ENCODE results near the gene NUP210L. TPM values are rescaled to one million over a fixed set of nuclear protein-coding genes. Genes with fewer than 3 reads are reported as not detected.
"Not testable (repeated sequence)": the region's sequence is repeated elsewhere in the genome, so short reads cannot be mapped to it uniquely, and the experiment has no call there.

The NUP210L gene
- total and polyA plus RNA-seq, 7 donors = under 0.01 to 0.01 (median under 0.01) TPM; not detected in 4

DNA sequence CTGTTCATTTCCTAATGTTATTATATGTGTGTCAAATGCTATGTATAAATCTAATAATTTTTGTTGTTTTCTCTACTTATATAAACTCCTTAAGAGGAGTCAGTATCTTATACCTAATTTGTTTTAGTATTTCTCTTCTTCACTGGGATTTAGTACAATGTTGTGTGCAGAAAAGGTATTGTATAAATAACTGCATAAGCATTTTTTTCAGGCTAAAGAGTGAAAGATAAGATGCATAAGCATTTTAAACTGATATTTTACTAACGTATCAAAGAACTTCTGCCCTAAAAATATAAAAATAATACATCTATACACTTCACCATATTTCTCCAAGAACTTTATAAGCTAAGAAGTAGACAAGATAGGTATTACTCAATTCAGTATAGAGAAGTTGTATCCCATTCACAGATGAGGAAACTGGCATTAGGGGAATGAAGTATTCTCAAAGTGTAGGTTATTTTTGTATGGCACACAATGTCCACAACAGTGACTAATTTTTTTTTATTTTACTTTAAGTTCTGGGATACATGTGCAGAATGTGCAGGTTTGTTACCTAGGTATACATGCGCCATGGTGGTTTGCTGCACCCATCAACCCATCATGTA, 59.3 kb downstream of the NUP210L start:
- Histone ChIP-seq H3K27me3 (no peaks in the 10 kb centered on the region), H3K27ac (no peak overlapping the region), H3K4me1 (no peaks in the 10 kb centered on the region), H3K9me3 (no peaks in the 10 kb centered on the region), H3K36me3 (no peaks in the 10 kb centered on the region), H3K4me3 (no peak overlapping the region)
- TF ChIP-seq EP300 (IDR thresholded peaks at IDR 0.05) (no peak), POLR2AphosphoS5 (IDR thresholded peaks at IDR 0.05) (no peak), POLR2A (IDR thresholded peaks at IDR 0.05) (no peak)
- TF ChIP-seq, protein P1, sequence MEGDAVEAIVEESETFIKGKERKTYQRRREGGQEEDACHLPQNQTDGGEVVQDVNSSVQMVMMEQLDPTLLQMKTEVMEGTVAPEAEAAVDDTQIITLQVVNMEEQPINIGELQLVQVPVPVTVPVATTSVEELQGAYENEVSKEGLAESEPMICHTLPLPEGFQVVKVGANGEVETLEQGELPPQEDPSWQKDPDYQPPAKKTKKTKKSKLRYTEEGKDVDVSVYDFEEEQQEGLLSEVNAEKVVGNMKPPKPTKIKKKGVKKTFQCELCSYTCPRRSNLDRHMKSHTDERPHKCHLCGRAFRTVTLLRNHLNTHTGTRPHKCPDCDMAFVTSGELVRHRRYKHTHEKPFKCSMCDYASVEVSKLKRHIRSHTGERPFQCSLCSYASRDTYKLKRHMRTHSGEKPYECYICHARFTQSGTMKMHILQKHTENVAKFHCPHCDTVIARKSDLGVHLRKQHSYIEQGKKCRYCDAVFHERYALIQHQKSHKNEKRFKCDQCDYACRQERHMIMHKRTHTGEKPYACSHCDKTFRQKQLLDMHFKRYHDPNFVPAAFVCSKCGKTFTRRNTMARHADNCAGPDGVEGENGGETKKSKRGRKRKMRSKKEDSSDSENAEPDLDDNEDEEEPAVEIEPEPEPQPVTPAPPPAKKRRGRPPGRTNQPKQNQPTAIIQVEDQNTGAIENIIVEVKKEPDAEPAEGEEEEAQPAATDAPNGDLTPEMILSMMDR (IDR thresholded peaks at IDR 0.05) = no peak
- intact Hi-C loops (cut with DNase I) = no loop called here
- 49 to 95% methylated on average over 2 of the region's 2 CpGs for whole genome bisulfite sequencing, 2 donors
- no peak for DNase-seq

DNA sequence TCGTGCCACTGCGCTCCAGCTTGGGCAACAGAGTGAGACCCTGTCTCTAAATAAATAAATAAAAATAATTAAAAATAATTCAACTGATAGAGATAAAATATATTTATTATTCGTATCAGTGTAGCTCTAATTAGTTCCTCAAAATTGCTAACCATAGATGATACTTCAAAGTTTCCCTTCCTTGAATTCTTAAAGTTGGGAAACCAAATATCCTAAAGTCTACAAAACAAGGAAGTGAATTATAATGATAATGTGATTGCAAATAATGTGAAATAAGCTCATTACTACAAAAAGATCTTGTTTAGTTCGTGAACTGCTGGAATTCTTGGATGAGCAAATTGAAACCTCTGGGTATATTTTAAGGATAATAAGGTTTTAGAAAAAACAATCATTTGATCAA, 60.5 kb downstream of the NUP210L start:
- intact Hi-C loops (cut with DNase I) = no loop called here
- TF ChIP-seq, protein P1 (IDR thresholded peaks at IDR 0.05) = no peak
- TF ChIP-seq POLR2AphosphoS5 (IDR thresholded peaks at IDR 0.05) (no peak), POLR2A (IDR thresholded peaks at IDR 0.05) (no peak), EP300 (IDR thresholded peaks at IDR 0.05) (no peak)
- Histone ChIP-seq H3K27ac (no peak overlapping the region), H3K36me3 (no peaks in the 10 kb centered on the region), H3K9me3 (no peaks in the 10 kb centered on the region), H3K4me3 (no peak overlapping the region), H3K27me3 (no peaks in the 10 kb centered on the region), H3K4me1 (no peaks in the 10 kb centered on the region)
- 91 to 93% methylated on average over 4 of the region's 4 CpGs for WGBS, 2 donors
- DNase-seq = no peak

DNA sequence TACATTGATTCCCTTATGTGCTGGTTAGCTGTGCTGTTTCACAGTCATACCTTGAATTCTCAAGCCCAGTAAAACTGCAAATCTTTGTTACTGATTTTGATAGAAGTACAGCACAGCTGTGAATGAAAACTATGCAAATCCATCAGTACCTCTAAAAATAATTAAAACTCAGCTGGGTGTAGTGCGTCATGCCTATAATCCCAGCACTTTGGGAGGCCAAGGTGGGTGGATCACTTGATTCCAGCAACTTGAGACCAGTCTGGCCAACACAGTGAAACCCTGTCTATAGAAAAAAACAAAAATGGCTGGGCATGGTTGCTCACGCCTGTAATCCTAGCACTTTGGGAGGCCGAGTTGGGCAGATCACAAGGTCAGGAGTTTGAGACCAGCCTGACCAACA, 61.2 kb downstream of the NUP210L start:
- no peak overlapping the region for H3K27ac ChIP-seq
- WGBS, 2 donors = 88 to 91% methylated on average over 3 of the region's 3 CpGs
- no peaks in the 10 kb centered on the region for H3K4me1 ChIP-seq
- H3K4me3 ChIP-seq = no peak overlapping the region
- H3K27me3 ChIP-seq = no peaks in the 10 kb centered on the region
- intact Hi-C loops (cut with DNase I) = no loop called here
- H3K36me3 ChIP-seq = no peaks in the 10 kb centered on the region
- H3K9me3 ChIP-seq = no peaks in the 10 kb centered on the region
- TF ChIP-seq POLR2A (IDR thresholded peaks at IDR 0.05) (no peak), EP300 (IDR thresholded peaks at IDR 0.05) (no peak)
- no peak for DNase-seq

DNA sequence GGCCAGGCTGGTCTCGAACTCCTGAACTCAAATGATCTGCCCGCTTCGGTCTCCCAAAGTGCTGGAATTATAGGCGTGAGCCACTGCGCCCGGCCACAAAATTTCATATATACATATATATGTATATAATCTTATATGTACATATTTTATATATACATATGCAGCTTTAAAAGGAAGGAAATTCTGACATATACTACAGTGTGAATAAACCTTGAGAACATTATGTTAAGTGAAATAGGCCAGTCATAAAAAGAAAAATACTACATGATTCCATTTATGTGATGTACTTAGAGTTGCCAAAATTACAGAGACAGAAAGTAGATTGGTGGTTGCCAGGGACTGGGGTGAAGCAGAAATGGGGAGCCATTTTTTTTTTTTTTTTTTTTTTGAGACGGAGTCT, 63.2 kb downstream of the NUP210L start:
- no peak for DNase-seq
- intact Hi-C loops (cut with DNase I) = no loop called here
- WGBS, 2 donors = 93 to 96% methylated on average over 7 of the region's 7 CpGs

DNA sequence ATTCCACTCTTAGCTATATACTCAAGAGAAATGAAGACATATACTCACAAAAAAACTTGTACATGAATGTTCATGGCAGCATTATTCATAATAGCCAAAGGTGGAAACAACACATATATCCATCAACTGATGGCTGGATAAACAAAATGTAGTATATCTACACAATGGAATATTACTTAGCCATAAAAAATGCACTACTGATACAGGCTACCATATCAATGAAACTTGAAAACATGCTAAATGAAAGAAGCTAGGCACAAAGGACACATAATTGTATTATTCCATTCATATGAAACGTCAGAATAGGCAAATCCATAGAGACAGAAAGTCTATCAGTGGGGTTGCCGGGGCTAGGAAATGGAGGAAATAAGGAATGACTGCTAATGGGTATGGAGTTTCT, 67.3 kb downstream of the NUP210L start:
- WGBS, 2 donors = 81 to 85% methylated on average over 2 of the region's 2 CpGs

More for the DNA sequence above, 63.2 kb downstream of the NUP210L start:
- TF ChIP-seq EP300 (IDR thresholded peaks at IDR 0.05) (no peak), POLR2A (IDR thresholded peaks at IDR 0.05) (no peak), POLR2AphosphoS5 (IDR thresholded peaks at IDR 0.05) (no peak)
- TF ChIP-seq, protein P1 (IDR thresholded peaks at IDR 0.05) = no peak
- Histone ChIP-seq H3K27me3 (no peaks in the 10 kb centered on the region), H3K36me3 (no peaks in the 10 kb centered on the region), H3K4me3 (no peak overlapping the region), H3K9me3 (no peaks in the 10 kb centered on the region), H3K4me1 (no peaks in the 10 kb centered on the region), H3K27ac (no peak overlapping the region)

DNA sequence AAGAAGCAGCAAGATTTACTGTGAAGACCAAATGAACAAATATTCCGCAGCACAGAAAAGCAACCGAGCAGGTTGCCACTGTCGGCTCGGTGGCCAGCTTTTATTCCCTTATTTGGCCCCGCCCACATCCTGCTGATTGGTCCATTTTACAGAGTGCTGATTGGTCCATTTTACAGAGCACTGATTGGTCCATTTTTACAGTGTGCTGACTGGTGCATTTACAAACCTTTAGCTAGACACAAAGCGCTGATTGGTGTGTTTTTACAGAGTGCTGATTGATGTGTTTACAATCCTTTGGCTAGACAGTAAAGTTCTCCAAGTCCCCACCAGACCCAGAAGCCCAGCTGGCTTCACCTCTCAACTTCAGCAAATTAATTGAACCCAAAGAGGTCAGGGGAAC, 71.8 kb downstream of the NUP210L start:
- H3K4me3 ChIP-seq; H3K27ac ChIP-seq; H3K4me1 ChIP-seq; DNase-seq; H3K9me3 ChIP-seq; H3K36me3 ChIP-seq; intact Hi-C loops (cut with DNase I); H3K27me3 ChIP-seq: not testable (repeated sequence)
- WGBS, 2 donors = 66 to 82% methylated on average over 6 of the region's 6 CpGs

More for the DNA sequence above, 67.3 kb downstream of the NUP210L start:
- Histone ChIP-seq H3K27ac (no peak overlapping the region), H3K27me3 (no peaks in the 10 kb centered on the region), H3K36me3 (no peaks in the 10 kb centered on the region), H3K9me3 (peaks cover 0 to 2% (median 0%) of the 10 kb centered on the region in 4 donors), H3K4me1 (no peaks in the 10 kb centered on the region), H3K4me3 (no peak overlapping the region)
- DNase-seq = no peak
- TF ChIP-seq, protein P1 (IDR thresholded peaks at IDR 0.05) = no peak
- TF ChIP-seq EP300 (IDR thresholded peaks at IDR 0.05) = no peak
- TF ChIP-seq POLR2AphosphoS5 (IDR thresholded peaks at IDR 0.05) = no peak
- TF ChIP-seq POLR2A (IDR thresholded peaks at IDR 0.05) = no peak
- intact Hi-C loops (cut with DNase I) = no loop called here

Data from sigmoid colon (tissue), 7 donors.